ENCODE results near the gene COL18A1. TPM values are rescaled to one million over a fixed set of nuclear protein-coding genes. Genes with fewer than 3 reads are reported as not detected.

The COL18A1 gene
- total RNA-seq, 1 donor from 2014 or later = 59.0 TPM

- H3K4me3 ChIP-seq (ENCODE audit: low read length in 3 of 3) = no peak overlapping the region
- H3K9me3 ChIP-seq (ENCODE audit: control insufficient read depth in 3 of 3, low read length in 3 of 3) = no peaks in the 10 kb centered on the region
- H3K27ac ChIP-seq (ENCODE audit: low read depth, low read length) = no peak overlapping the region
- peaks cover 0 to 16% (median 0%) of the 10 kb centered on the region in 3 donors for H3K27me3 ChIP-seq (ENCODE audit: control insufficient read depth in 3 of 3, insufficient read depth in 3 of 3, low read length in 3 of 3)
- peaks cover 6 to 24% (median 18%) of the 10 kb centered on the region in 3 donors for H3K4me1 ChIP-seq (ENCODE audit: control insufficient read depth in 3 of 3, insufficient read depth in 3 of 3, low read length in 3 of 3)
- peaks cover 0 to 4% (median 3%) of the 10 kb centered on the region in 3 donors for H3K36me3 ChIP-seq (ENCODE audit: control insufficient read depth in 3 of 3, insufficient read depth in 3 of 3, low read length in 3 of 3)
- no peak overlapping the region for H3K9ac ChIP-seq (ENCODE audit: low read depth in 1 of 3, low read length in 3 of 3)
Measured at GRCh38 chr21:45472445-45473365, 67.7 kb downstream of the COL18A1 start.

DNA sequence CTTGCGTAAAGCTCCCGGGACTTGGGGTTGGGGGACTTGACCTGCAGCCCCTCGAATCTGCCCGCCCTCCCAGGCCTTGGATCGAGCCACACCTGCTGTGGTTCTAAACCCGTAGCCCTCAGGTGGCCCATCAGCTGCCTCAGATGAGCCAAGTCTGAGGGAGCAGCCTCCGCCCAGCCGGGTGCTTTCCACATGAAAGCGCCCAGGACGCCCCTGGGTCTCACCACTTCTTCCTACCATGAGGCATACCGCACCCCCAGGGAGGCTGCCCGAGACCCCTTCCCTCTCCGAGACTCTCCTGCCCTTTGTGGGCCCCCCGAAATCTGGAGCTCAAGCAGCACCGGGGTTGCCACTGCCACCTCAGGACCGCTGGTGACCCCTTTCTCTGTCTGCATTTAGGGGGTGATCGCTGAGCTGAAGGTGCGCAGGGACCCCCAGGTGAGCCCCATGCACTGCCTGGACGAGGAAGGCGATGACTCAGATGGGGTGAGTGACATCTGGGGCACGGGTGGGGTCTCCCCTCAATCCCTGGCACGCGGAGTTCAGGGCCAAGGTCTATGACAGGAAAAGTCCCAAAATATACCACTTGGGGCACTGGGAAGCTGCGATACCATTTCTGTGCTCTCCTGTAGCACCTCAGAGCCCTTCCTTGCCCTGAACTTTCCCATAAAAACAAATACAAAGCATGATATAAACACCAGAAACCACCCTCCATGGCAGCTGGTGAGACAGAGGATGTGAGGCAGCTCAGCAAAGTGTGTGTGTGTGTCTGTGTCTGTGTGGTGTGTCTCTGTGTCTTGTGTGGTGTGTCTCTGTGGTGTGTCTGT is 68.7 kb downstream of the COL18A1 start:
- Histone ChIP-seq H3K27me3 (ENCODE audit: control insufficient read depth in 3 of 3, insufficient read depth in 3 of 3, low read length in 3 of 3) (peaks cover 0 to 16% (median 0%) of the 10 kb centered on the region in 3 donors), H3K27ac (ENCODE audit: low read depth, low read length) (no peak overlapping the region), H3K4me3 (ENCODE audit: low read length in 3 of 3) (no peak overlapping the region), H3K4me1 (ENCODE audit: control insufficient read depth in 3 of 3, insufficient read depth in 3 of 3, low read length in 3 of 3) (peaks cover 6 to 28% (median 23%) of the 10 kb centered on the region in 3 donors), H3K9me3 (ENCODE audit: control insufficient read depth in 3 of 3, low read length in 3 of 3) (no peaks in the 10 kb centered on the region), H3K36me3 (ENCODE audit: control insufficient read depth in 3 of 3, insufficient read depth in 3 of 3, low read length in 3 of 3) (peaks cover 0 to 4% (median 3%) of the 10 kb centered on the region in 3 donors), H3K9ac (ENCODE audit: low read depth in 1 of 3, low read length in 3 of 3) (no peak overlapping the region)

GRCh38 chr21:45474323-45474950 is 69.5 kb downstream of the COL18A1 start:
- Histone ChIP-seq H3K4me3 (ENCODE audit: low read length in 3 of 3) (no peak overlapping the region), H3K9ac (ENCODE audit: low read depth in 1 of 3, low read length in 3 of 3) (no peak overlapping the region)

DNA sequence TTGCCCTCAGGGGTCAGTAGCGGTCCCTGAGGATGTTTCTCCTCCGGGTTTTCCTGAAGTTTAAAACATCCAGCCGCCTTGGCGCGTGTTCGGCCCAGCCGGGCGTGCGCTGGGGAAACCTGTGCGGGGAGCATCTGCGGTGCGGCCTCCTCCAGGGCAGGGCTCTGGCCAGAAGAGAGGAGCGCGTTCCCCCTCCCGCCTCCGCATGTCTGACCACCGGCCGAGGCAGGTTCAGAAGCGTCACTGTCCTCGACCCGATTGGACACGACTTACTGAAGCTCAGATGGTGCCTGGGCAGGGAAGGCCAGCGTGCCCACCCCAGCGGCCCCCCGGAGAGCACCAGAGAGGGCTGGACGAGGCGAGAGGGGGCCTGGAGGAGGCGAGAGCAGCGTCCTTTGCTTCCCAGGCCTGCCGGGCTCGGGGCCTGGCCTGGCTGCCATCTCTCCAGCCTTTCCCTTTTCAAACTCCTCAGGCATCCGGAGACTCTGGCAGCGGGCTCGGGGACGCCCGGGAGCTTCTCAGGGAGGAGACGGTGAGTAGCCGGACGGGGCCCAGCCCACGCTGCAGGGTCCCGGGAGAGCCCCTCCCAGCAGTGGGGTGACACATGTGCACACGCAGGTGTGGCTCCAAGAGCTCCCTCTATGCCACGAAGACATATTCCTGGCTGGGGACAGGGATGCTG is 70.2 kb downstream of the COL18A1 start:
- Histone ChIP-seq H3K27ac (ENCODE audit: low read depth, low read length) (no peak overlapping the region), H3K36me3 (ENCODE audit: control insufficient read depth in 3 of 3, insufficient read depth in 3 of 3, low read length in 3 of 3) (peaks cover 6 to 9% (median 8%) of the 10 kb centered on the region in 3 donors), H3K4me1 (ENCODE audit: control insufficient read depth in 3 of 3, insufficient read depth in 3 of 3, low read length in 3 of 3) (peaks cover 6 to 23% (median 22%) of the 10 kb centered on the region in 3 donors), H3K9ac (ENCODE audit: low read depth in 1 of 3, low read length in 3 of 3) (no peak overlapping the region), H3K4me3 (ENCODE audit: low read length in 3 of 3) (no peak overlapping the region), H3K27me3 (ENCODE audit: control insufficient read depth in 3 of 3, insufficient read depth in 3 of 3, low read length in 3 of 3) (peaks cover 0 to 16% (median 2%) of the 10 kb centered on the region in 3 donors), H3K9me3 (ENCODE audit: control insufficient read depth in 3 of 3, low read length in 3 of 3) (no peaks in the 10 kb centered on the region)

More at GRCh38 chr21:45474323-45474950, 69.5 kb downstream of the COL18A1 start:
- H3K36me3 ChIP-seq (ENCODE audit: control insufficient read depth in 3 of 3, insufficient read depth in 3 of 3, low read length in 3 of 3) = peaks cover 6 to 9% (median 8%) of the 10 kb centered on the region in 3 donors
- no peaks in the 10 kb centered on the region for H3K9me3 ChIP-seq (ENCODE audit: control insufficient read depth in 3 of 3, low read length in 3 of 3)
- peaks cover 0 to 16% (median 2%) of the 10 kb centered on the region in 3 donors for H3K27me3 ChIP-seq (ENCODE audit: control insufficient read depth in 3 of 3, insufficient read depth in 3 of 3, low read length in 3 of 3)
- no peak overlapping the region for H3K27ac ChIP-seq (ENCODE audit: low read depth, low read length)
- H3K4me1 ChIP-seq (ENCODE audit: control insufficient read depth in 3 of 3, insufficient read depth in 3 of 3, low read length in 3 of 3) = peaks cover 6 to 27% (median 23%) of the 10 kb centered on the region in 3 donors

GRCh38 chr21:45475797-45476570 is 71.0 kb downstream of the COL18A1 start:
- H3K9ac ChIP-seq (ENCODE audit: low read depth in 1 of 3, low read length in 3 of 3) = no peak overlapping the region
- no peak overlapping the region for H3K4me3 ChIP-seq (ENCODE audit: low read length in 3 of 3)
- H3K4me1 ChIP-seq (ENCODE audit: control insufficient read depth in 3 of 3, insufficient read depth in 3 of 3, low read length in 3 of 3) = peaks cover 2 to 18% (median 16%) of the 10 kb centered on the region in 3 donors
- peaks cover 6 to 9% (median 8%) of the 10 kb centered on the region in 3 donors for H3K36me3 ChIP-seq (ENCODE audit: control insufficient read depth in 3 of 3, insufficient read depth in 3 of 3, low read length in 3 of 3)
- peaks cover 0 to 16% (median 2%) of the 10 kb centered on the region in 3 donors for H3K27me3 ChIP-seq (ENCODE audit: control insufficient read depth in 3 of 3, insufficient read depth in 3 of 3, low read length in 3 of 3)
- H3K27ac ChIP-seq (ENCODE audit: low read depth, low read length) = no peak overlapping the region
- no peaks in the 10 kb centered on the region for H3K9me3 ChIP-seq (ENCODE audit: control insufficient read depth in 3 of 3, low read length in 3 of 3)

GRCh38 chr21:45476582-45476981 is 71.6 kb downstream of the COL18A1 start:
- peaks cover 6 to 11% (median 9%) of the 10 kb centered on the region in 3 donors for H3K36me3 ChIP-seq (ENCODE audit: control insufficient read depth in 3 of 3, insufficient read depth in 3 of 3, low read length in 3 of 3)
- H3K4me1 ChIP-seq (ENCODE audit: control insufficient read depth in 3 of 3, insufficient read depth in 3 of 3, low read length in 3 of 3) = peaks cover 0 to 14% (median 13%) of the 10 kb centered on the region in 3 donors
- H3K27ac ChIP-seq (ENCODE audit: low read depth, low read length) = no peak overlapping the region
- H3K9ac ChIP-seq (ENCODE audit: low read depth in 1 of 3, low read length in 3 of 3) = no peak overlapping the region
- H3K9me3 ChIP-seq (ENCODE audit: control insufficient read depth in 3 of 3, low read length in 3 of 3) = no peaks in the 10 kb centered on the region
- H3K27me3 ChIP-seq (ENCODE audit: control insufficient read depth in 3 of 3, insufficient read depth in 3 of 3, low read length in 3 of 3) = peaks cover 0 to 16% (median 2%) of the 10 kb centered on the region in 3 donors
- no peak overlapping the region for H3K4me3 ChIP-seq (ENCODE audit: low read length in 3 of 3)

GRCh38 chr21:45477176-45478114 is 72.5 kb downstream of the COL18A1 start:
- Histone ChIP-seq H3K36me3 (ENCODE audit: control insufficient read depth in 3 of 3, insufficient read depth in 3 of 3, low read length in 3 of 3) (peaks cover 6 to 11% (median 9%) of the 10 kb centered on the region in 3 donors), H3K4me3 (ENCODE audit: low read length in 3 of 3) (no peak overlapping the region), H3K9ac (ENCODE audit: low read depth in 1 of 3, low read length in 3 of 3) (no peak overlapping the region), H3K27ac (ENCODE audit: low read depth, low read length) (no peak overlapping the region), H3K4me1 (ENCODE audit: control insufficient read depth in 3 of 3, insufficient read depth in 3 of 3, low read length in 3 of 3) (peaks cover 0 to 10% (median 8%) of the 10 kb centered on the region in 3 donors), H3K27me3 (ENCODE audit: control insufficient read depth in 3 of 3, insufficient read depth in 3 of 3, low read length in 3 of 3) (peaks cover 0 to 16% (median 2%) of the 10 kb centered on the region in 3 donors), H3K9me3 (ENCODE audit: control insufficient read depth in 3 of 3, low read length in 3 of 3) (no peaks in the 10 kb centered on the region)
